SK-N-SH (cell line): ENCODE measurements around the gene COQ3.

ENCODE experiments used
- GABPA ChIP-seq: IDR thresholded peaks from 2 replicates; pipeline ENCODE4 v1.4.0; 2012; ENCODE audit warnings: low read depth, mild to moderate bottlenecking
- RCOR1 ChIP-seq: fragments of 150-350 bp; IDR thresholded peaks from 2 replicates; pipeline ENCODE4 v1.6.1; 2017; ENCODE audit warnings: antibody characterized with exemption, low read length
- TF ChIP-seq, protein P1 (sequence below): fragments of 200-600 bp; sonication (generic); IDR thresholded peaks from 2 replicates; pipeline ENCODE4 v1.6.1; 2017; ENCODE audit warnings: antibody characterized with exemption, mild to moderate bottlenecking, moderate library complexity
- TF ChIP-seq, protein P2 (sequence below): IDR thresholded peaks from 2 replicates; pipeline ENCODE4 v1.6.1; 2012; ENCODE audit warnings: mild to moderate bottlenecking, low read depth, low read length, moderate library complexity

DNA sequence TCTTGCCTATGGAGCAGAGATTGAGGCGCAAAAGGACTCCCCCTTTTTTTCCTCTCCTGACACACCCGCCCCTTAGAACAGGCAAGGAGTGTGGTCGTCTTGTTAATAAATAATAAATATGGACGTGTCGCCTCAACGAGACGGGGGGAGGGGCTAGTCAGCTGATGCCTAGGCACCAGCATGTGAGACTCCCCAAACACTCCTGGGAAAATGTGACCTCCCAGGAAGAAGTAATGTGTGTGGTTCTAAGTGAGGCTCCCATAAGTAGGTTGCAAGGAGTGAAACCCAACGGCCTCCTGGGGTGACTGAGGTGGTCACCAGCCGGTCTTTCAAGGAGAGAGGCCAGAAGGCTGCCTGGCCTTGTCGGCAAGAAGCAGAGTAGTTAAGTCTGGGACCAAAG lies 43.4 kb downstream of the COQ3 start:
- no peak for TF ChIP-seq GABPA
- TF ChIP-seq, protein P1, sequence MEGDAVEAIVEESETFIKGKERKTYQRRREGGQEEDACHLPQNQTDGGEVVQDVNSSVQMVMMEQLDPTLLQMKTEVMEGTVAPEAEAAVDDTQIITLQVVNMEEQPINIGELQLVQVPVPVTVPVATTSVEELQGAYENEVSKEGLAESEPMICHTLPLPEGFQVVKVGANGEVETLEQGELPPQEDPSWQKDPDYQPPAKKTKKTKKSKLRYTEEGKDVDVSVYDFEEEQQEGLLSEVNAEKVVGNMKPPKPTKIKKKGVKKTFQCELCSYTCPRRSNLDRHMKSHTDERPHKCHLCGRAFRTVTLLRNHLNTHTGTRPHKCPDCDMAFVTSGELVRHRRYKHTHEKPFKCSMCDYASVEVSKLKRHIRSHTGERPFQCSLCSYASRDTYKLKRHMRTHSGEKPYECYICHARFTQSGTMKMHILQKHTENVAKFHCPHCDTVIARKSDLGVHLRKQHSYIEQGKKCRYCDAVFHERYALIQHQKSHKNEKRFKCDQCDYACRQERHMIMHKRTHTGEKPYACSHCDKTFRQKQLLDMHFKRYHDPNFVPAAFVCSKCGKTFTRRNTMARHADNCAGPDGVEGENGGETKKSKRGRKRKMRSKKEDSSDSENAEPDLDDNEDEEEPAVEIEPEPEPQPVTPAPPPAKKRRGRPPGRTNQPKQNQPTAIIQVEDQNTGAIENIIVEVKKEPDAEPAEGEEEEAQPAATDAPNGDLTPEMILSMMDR, result no peak
- TF ChIP-seq, protein P2, sequence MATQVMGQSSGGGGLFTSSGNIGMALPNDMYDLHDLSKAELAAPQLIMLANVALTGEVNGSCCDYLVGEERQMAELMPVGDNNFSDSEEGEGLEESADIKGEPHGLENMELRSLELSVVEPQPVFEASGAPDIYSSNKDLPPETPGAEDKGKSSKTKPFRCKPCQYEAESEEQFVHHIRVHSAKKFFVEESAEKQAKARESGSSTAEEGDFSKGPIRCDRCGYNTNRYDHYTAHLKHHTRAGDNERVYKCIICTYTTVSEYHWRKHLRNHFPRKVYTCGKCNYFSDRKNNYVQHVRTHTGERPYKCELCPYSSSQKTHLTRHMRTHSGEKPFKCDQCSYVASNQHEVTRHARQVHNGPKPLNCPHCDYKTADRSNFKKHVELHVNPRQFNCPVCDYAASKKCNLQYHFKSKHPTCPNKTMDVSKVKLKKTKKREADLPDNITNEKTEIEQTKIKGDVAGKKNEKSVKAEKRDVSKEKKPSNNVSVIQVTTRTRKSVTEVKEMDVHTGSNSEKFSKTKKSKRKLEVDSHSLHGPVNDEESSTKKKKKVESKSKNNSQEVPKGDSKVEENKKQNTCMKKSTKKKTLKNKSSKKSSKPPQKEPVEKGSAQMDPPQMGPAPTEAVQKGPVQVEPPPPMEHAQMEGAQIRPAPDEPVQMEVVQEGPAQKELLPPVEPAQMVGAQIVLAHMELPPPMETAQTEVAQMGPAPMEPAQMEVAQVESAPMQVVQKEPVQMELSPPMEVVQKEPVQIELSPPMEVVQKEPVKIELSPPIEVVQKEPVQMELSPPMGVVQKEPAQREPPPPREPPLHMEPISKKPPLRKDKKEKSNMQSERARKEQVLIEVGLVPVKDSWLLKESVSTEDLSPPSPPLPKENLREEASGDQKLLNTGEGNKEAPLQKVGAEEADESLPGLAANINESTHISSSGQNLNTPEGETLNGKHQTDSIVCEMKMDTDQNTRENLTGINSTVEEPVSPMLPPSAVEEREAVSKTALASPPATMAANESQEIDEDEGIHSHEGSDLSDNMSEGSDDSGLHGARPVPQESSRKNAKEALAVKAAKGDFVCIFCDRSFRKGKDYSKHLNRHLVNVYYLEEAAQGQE, result no peak
- TF ChIP-seq RCOR1, result no peak
